B cell (primary cell): ENCODE results near the gene CADM1. TPM values are rescaled to one million over a fixed set of nuclear protein-coding genes. Genes with fewer than 3 reads are reported as not detected.

Experiments used
- ATAC-seq: fragments of 200-7000 bp; cut with Tn5 transposase; one replicate; pipeline ENCODE4 v1.10.0; 2021; ENCODE audit warnings: low read depth, mild to moderate bottlenecking, moderate number of reproducible peaks, moderate library complexity
- CTCF ChIA-PET: fragments of 350-600 bp; sonication (Branson Sonifier 250); formaldehyde crosslinking; loops from one replicate; lab custom pipeline; 2021; ENCODE audit warnings: antibody characterized with exemption, inconsistent platforms; lab: Charles Lee
- POLR2A ChIA-PET: fragments of 350-600 bp; sonication (Branson Sonifier 250); formaldehyde crosslinking; loops from one replicate; lab custom pipeline; 2021; ENCODE audit warnings: antibody characterized with exemption; lab: Charles Lee
- DNase-seq: peaks from one replicate; pipeline ENCODE4 v3.0.0; 2013
- H2AFZ ChIP-seq: 2 replicates; pipeline ENCODE4 v1.6.1; 2012; ENCODE audit warnings: mild to moderate bottlenecking, low read depth, low read length; ENCODE audit not compliant: insufficient read depth, poor library complexity, severe bottlenecking
- H3K27ac ChIP-seq, 2 donors: 1 replicate in 1 of 2; 2 replicates in 1 of 2; pipeline ENCODE4 v1.5.1; 2012 to 2013; ENCODE audit warnings: low read length in 2 of 2, mild to moderate bottlenecking in 2 of 2, moderate library complexity in 1 of 2
- H3K27me3 ChIP-seq, 4 experiments: fragments of 200-600 bp in 1 of 4; sonication (generic) in 1 of 4; replicated peaks in 1 of 4; 1 replicate in 2 of 4; 2 replicates in 2 of 4; pipeline versions ENCODE4 v1.6.1 to v1.7.0; 2013 to 2016; ENCODE audit warnings: low read length in 3 of 4, mild to moderate bottlenecking in 2 of 4, mixed read lengths in 1 of 4, moderate library complexity in 1 of 4; ENCODE audit not compliant: insufficient read depth in 4 of 4, control insufficient read depth in 3 of 4; ENCODE audit errors: control extremely low read depth in 1 of 4
- H3K36me3 ChIP-seq, 2 experiments: replicated peaks in 1 of 2; 1 replicate in 1 of 2; 2 replicates in 1 of 2; pipeline versions ENCODE4 v1.6.1 to v1.7.1; 2013; ENCODE audit warnings: low read length in 1 of 2; ENCODE audit not compliant: insufficient read depth in 2 of 2, control insufficient read depth in 1 of 2; ENCODE audit errors: control extremely low read depth in 1 of 2, extremely low read depth in 1 of 2
- H3K4me1 ChIP-seq, 2 donors: fragments of 200-600 bp in 1 of 2; sonication (generic) in 1 of 2; 1 replicate in 1 of 2; 2 replicates in 1 of 2; pipeline versions ENCODE4 v1.5.1 to v1.6.1; 2013 to 2017; ENCODE audit warnings: low read length in 2 of 2; ENCODE audit not compliant: control insufficient read depth in 2 of 2, insufficient read depth in 2 of 2
- H3K4me2 ChIP-seq: replicated peaks from 2 replicates; pipeline ENCODE3; 2012; ENCODE audit warnings: mild to moderate bottlenecking, low read depth, low read length; ENCODE audit not compliant: poor library complexity, severe bottlenecking
- H3K4me3 ChIP-seq, 5 experiments: fragments of 200-600 bp in 1 of 5; sonication (generic) in 1 of 5; 1 replicate in 3 of 5; 2 replicates in 2 of 5; pipeline versions ENCODE4 v1.5.1 to v1.7.0; 2011 to 2016; ENCODE audit warnings: low read length in 4 of 5, mild to moderate bottlenecking in 4 of 5, low read depth in 2 of 5, control low read depth in 1 of 5, moderate library complexity in 1 of 5; ENCODE audit not compliant: insufficient read depth in 1 of 5; ENCODE audit errors: control extremely low read depth in 1 of 5, extremely low read depth in 1 of 5
- H3K79me2 ChIP-seq: fragments of 200-600 bp; sonication (generic); one replicate; pipeline ENCODE4 v1.6.0; 2016; ENCODE audit warnings: low read length; ENCODE audit not compliant: control insufficient read depth, insufficient read depth
- H3K9ac ChIP-seq: fragments of 200-600 bp; sonication (generic); 2 replicates; pipeline ENCODE4 v1.6.1; 2017; ENCODE audit warnings: mild to moderate bottlenecking, low read length, moderate library complexity
- H3K9me3 ChIP-seq, 3 donors: one replicate each; pipeline versions ENCODE4 v1.6.1 to v1.7.1; 2013; ENCODE audit warnings: low read length in 2 of 3; ENCODE audit not compliant: control insufficient read depth in 2 of 3, insufficient read depth in 1 of 3; ENCODE audit errors: control extremely low read depth in 1 of 3
- H4K20me1 ChIP-seq: 2 replicates; pipeline ENCODE4 v1.6.0; 2012; ENCODE audit warnings: mild to moderate bottlenecking, low read length; ENCODE audit not compliant: insufficient read depth, control insufficient read depth, poor library complexity, severe bottlenecking
- H3K27ac Mint-ChIP-seq: one replicate; pipeline ENCODE4 v1.8.0; 2021; ENCODE audit warnings: mixed read lengths
- H3K27me3 Mint-ChIP-seq: one replicate; pipeline ENCODE4 v1.8.0; 2021; ENCODE audit warnings: mixed read lengths
- H3K4me1 Mint-ChIP-seq: one replicate; pipeline ENCODE4 v1.8.0; 2021; ENCODE audit warnings: mixed read lengths
- H3K4me3 Mint-ChIP-seq: one replicate; pipeline ENCODE4 v1.8.0; 2021; ENCODE audit warnings: mixed read lengths
- H3K9me3 Mint-ChIP-seq: one replicate; pipeline ENCODE4 v1.8.0; 2022; ENCODE audit warnings: mixed read lengths; ENCODE audit not compliant: insufficient read depth
- CTCF ChIP-seq: fragments of 200-600 bp; IDR thresholded peaks from one replicate; pipeline ENCODE4 v1.8.0; 2022; ENCODE audit warnings: antibody characterized with exemption, mild to moderate bottlenecking
- EZH2 ChIP-seq: IDR thresholded peaks from 2 replicates; pipeline ENCODE4 v1.6.1; 2012; ENCODE audit warnings: borderline replicate concordance, low read depth, mild to moderate bottlenecking, moderate library complexity, low read length; ENCODE audit not compliant: insufficient read depth, poor library complexity, severe bottlenecking
- WGBS: methylation state at CpG from one replicate; pipeline ENCODE4 v1.1.5; 2013; ENCODE audit warnings: missing lambda C conversion rate; ENCODE audit not compliant: insufficient coverage; 5-methylcytosine and 5-hydroxymethylcytosine counted together
- intact Hi-C: fragments of 100-400 bp; cut with micrococcal nuclease; formaldehyde crosslinking; loops from one replicate; pipeline ENCODE4 v1.10.0; 2022
- polyA plus RNA-seq: library from polyadenylated mRNA; depleted of rRNA; stranded (reverse); fragments of >200 nt; gene quantifications from 2 replicates; pipeline ENCODE4 v1.2.3, GENCODE V29; 2012
- total RNA-seq, 2 donors: library from RNA; stranded (reverse); fragments of 120-200 nt in 1 of 2; gene quantifications; 1 replicate in 1 of 2; 2 replicates in 1 of 2; pipeline versions ENCODE4 v1.2.3 to v1.2.4, GENCODE V29; 2013 to 2022

The CADM1 gene
- total and polyA plus RNA-seq, 2 donors (not counting 1 experiment from before 2014, with no cell fraction given), result 0.43 to 0.49 TPM

- H3K9ac ChIP-seq, result no peak overlapping the region
- H3K4me3 ChIP-seq, result no peak overlapping the region
- peaks cover 3% of the 10 kb centered on the region for H3K27me3 Mint-ChIP-seq
- no peak overlapping the region for H3K27ac ChIP-seq
- peaks cover 2% of the 10 kb centered on the region for H3K4me1 Mint-ChIP-seq
- H3K27ac Mint-ChIP-seq, result no peak overlapping the region
- no peaks in the 10 kb centered on the region for H3K9me3 Mint-ChIP-seq
- no peak overlapping the region for H2AFZ ChIP-seq
- 75% methylated on average over 1 of the region's 3 CpGs for WGBS
- CTCF ChIA-PET, result no interaction called here
- intact Hi-C loops, result no loop called here
- H3K4me1 ChIP-seq, result no peaks in the 10 kb centered on the region
- ATAC-seq (no peak), DNase-seq (no peak)
- H3K79me2 ChIP-seq, result no peaks in the 10 kb centered on the region
- H3K36me3 ChIP-seq, result no peaks in the 10 kb centered on the region
- POLR2A ChIA-PET, result no interaction called here
- H3K9me3 ChIP-seq, result no peaks in the 10 kb centered on the region
- TF ChIP-seq CTCF (no peak), EZH2 (no peak)
- no peaks in the 10 kb centered on the region for H3K27me3 ChIP-seq
- no peak overlapping the region for H3K4me2 ChIP-seq
- H4K20me1 ChIP-seq, result no peaks in the 10 kb centered on the region
- H3K4me3 Mint-ChIP-seq, result no peak overlapping the region
Observed at GRCh38 chr11:115466122-115466521, 38.1 kb downstream of the CADM1 start.

- H3K4me1 Mint-ChIP-seq, result peaks cover 1% of the 10 kb centered on the region
- H4K20me1 ChIP-seq, result no peaks in the 10 kb centered on the region
- no peak overlapping the region for H3K4me2 ChIP-seq
- no peak for DNase-seq
- ChIA-PET CTCF (no interaction called here), POLR2A (no interaction called here)
- peaks cover 3% of the 10 kb centered on the region for H3K27me3 Mint-ChIP-seq
- no peak overlapping the region for H3K4me3 ChIP-seq
- intact Hi-C loops, result no loop called here
- no peak overlapping the region for H2AFZ ChIP-seq
- no peak overlapping the region for H3K4me3 Mint-ChIP-seq
- ATAC-seq, result no peak
- no peak overlapping the region for H3K9ac ChIP-seq
- H3K4me1 ChIP-seq, result no peaks in the 10 kb centered on the region
- H3K9me3 ChIP-seq, result no peaks in the 10 kb centered on the region
- whole genome bisulfite sequencing, result no CpG with 5 or more reads among the region's 2 CpGs
- H3K27ac Mint-ChIP-seq, result no peak overlapping the region
- no peaks in the 10 kb centered on the region for H3K36me3 ChIP-seq
- no peaks in the 10 kb centered on the region for H3K9me3 Mint-ChIP-seq
- H3K79me2 ChIP-seq, result no peaks in the 10 kb centered on the region
- H3K27ac ChIP-seq, result no peak overlapping the region
- H3K27me3 ChIP-seq, result no peaks in the 10 kb centered on the region
- TF ChIP-seq EZH2 (no peak), CTCF (no peak)
Observed at GRCh38 chr11:115464269-115464668, 39.9 kb downstream of the CADM1 start.
